Endothelial cell (in vitro differentiated cells): ENCODE measurements around the gene TIMM9. TPM values are rescaled to one million over a fixed set of nuclear protein-coding genes. Genes with fewer than 3 reads are reported as not detected.

Source experiments
- total RNA-seq: library from RNA; stranded (reverse); fragmentation: NEBNext Ultra II Directional; extraction: Animal tissue kit (Norgen Biotek cat#: 25700); gene quantifications from one replicate; pipeline ENCODE4 v1.2.1, GENCODE V29; 2021; ENCODE audit not compliant: unreplicated experiment

The TIMM9 gene
- total RNA-seq, 1 donor from 2014 or later, result 42.1 TPM

Other genes starting within 250 kb of the TIMM9 start
- gene ACTR10, start 227.4 kb downstream of the TIMM9 start, total RNA-seq, result 50.2 TPM
- 180 TPM for gene PSMA3, start 182.7 kb downstream of the TIMM9 start, total RNA-seq
- 45.4 TPM for gene ARID4A, start 129.0 kb downstream of the TIMM9 start, total RNA-seq
- gene TOMM20L, start 31.6 kb downstream of the TIMM9 start, total RNA-seq, result not detected
- gene KIAA0586, start 188 bp upstream of the TIMM9 start, total RNA-seq, result 18.3 TPM
- gene DACT1, start 210.4 kb upstream of the TIMM9 start, total RNA-seq, result 2.0 TPM